GM12874 (cell line): ENCODE data around the gene SENP3.

ENCODE experiments used
- TF ChIP-seq, protein P1 (sequence below): IDR thresholded peaks from 2 replicates; pipeline ENCODE4 v1.5.1; 2011; ENCODE audit warnings: low read depth, mild to moderate bottlenecking, control low read depth, low read length, moderate library complexity; ENCODE audit not compliant: insufficient read depth

The SENP3 gene

DNA sequence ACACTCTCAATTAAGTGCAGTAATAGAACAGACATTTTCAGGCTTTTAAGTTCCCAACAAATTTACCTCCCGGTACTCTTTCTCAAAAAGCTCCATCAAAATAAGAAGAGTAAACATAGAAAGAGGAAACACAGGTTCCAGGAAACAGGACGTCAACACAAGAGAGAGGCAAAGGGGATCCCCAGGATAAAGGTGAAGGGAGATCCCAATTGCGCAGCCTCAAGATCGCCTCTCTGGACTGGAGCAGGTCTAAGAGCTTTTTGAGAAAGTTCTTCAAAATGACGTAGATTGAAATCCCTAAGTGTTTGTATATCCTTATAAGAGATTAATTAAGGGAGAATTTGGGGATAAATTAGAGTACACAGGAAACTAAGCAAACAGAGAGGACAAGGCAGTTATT lies 56.9 kb downstream of the SENP3 start:
- TF ChIP-seq, protein P1, sequence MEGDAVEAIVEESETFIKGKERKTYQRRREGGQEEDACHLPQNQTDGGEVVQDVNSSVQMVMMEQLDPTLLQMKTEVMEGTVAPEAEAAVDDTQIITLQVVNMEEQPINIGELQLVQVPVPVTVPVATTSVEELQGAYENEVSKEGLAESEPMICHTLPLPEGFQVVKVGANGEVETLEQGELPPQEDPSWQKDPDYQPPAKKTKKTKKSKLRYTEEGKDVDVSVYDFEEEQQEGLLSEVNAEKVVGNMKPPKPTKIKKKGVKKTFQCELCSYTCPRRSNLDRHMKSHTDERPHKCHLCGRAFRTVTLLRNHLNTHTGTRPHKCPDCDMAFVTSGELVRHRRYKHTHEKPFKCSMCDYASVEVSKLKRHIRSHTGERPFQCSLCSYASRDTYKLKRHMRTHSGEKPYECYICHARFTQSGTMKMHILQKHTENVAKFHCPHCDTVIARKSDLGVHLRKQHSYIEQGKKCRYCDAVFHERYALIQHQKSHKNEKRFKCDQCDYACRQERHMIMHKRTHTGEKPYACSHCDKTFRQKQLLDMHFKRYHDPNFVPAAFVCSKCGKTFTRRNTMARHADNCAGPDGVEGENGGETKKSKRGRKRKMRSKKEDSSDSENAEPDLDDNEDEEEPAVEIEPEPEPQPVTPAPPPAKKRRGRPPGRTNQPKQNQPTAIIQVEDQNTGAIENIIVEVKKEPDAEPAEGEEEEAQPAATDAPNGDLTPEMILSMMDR: no peak

- TF ChIP-seq, protein P1: no peak
Observed at GRCh38 chr17:7620835-7621234, 59.1 kb downstream of the SENP3 start.
